HG02885 (cell line): Measurements from ENCODE around the gene EFS.
A peak's percentile ranks its signal among the peaks of the same experiment; 100 is the strongest.
"Not testable (repeated sequence)": the region's sequence is repeated elsewhere in the genome, so short reads cannot be mapped to it uniquely, and the experiment has no call there.

Experiments used
- ATAC-seq: cut with Tn5 transposase; IDR thresholded peaks from one replicate; pipeline ENCODE4 v1.9.1; 2021; ENCODE audit warnings: mild to moderate bottlenecking; ENCODE audit not compliant: unreplicated experiment, poor library complexity

Gene EFS

GRCh38 chr14:23344481-23344880, 20.5 kb downstream of the EFS start:
- no peak for ATAC-seq

- no peak for ATAC-seq
Observed at GRCh38 chr14:23339506-23340268, 25.3 kb downstream of the EFS start.

GRCh38 chr14:23335623-23336022, 29.3 kb downstream of the EFS start:
- ATAC-seq = no peak

- peak; percentile 50 for ATAC-seq
Observed at GRCh38 chr14:23327947-23328744, 36.8 kb downstream of the EFS start.

GRCh38 chr14:23326491-23327332, 38.3 kb downstream of the EFS start:
- ATAC-seq = no peak

GRCh38 chr14:23325746-23326145, 39.2 kb downstream of the EFS start:
- ATAC-seq = not testable (repeated sequence)

- no peak for ATAC-seq
Observed at GRCh38 chr14:23324993-23325392, 40.0 kb downstream of the EFS start.

GRCh38 chr14:23324455-23324846, 40.5 kb downstream of the EFS start:
- no peak for ATAC-seq

GRCh38 chr14:23323838-23324454, 41.0 kb downstream of the EFS start:
- ATAC-seq = no peak

- ATAC-seq = no peak
Observed at GRCh38 chr14:23322568-23323517, 42.1 kb downstream of the EFS start.

- peak; percentile 10 for ATAC-seq
Observed at GRCh38 chr14:23321572-23322547, 43.1 kb downstream of the EFS start.

GRCh38 chr14:23320584-23321571, 44.1 kb downstream of the EFS start, which contains the start of gene PABPN1:
Gene PABPN1 (plus strand): TSS chr14:23321457. CDS start chr14:23321470, 13 bp downstream.
- ATAC-seq = peak; percentile 88

- ATAC-seq = no peak
Observed at GRCh38 chr14:23319746-23320583, 45.0 kb downstream of the EFS start.

- no peak for ATAC-seq
Observed at GRCh38 chr14:23316300-23316699, 48.7 kb downstream of the EFS start.

- ATAC-seq = no peak
Observed at GRCh38 chr14:23310546-23310945, 54.4 kb downstream of the EFS start.
